Lower lobe of right lung (tissue), 2 donors: Measurements from ENCODE around the gene SLF2. TPM values are rescaled to one million over a fixed set of nuclear protein-coding genes. Genes with fewer than 3 reads are reported as not detected.
A peak's percentile ranks its signal among the peaks of the same experiment; 100 is the strongest.
"Not testable (repeated sequence)": the region's sequence is repeated elsewhere in the genome, so short reads cannot be mapped to it uniquely, and the experiment has no call there.

Experiments
- ATAC-seq, 2 donors: fragments of 200-7000 bp; cut with Tn5 transposase; one replicate each; pipeline ENCODE4 v1.9.1; 2020 to 2022; ENCODE audit warnings: mild to moderate bottlenecking in 2 of 2, moderate library complexity in 2 of 2
- DNase-seq: peaks from one replicate; pipeline ENCODE4 v3.0.0-alpha.2; 2020
- H3K27ac ChIP-seq: fragments of 200-600 bp; one replicate; pipeline ENCODE4 v1.8.0; 2022
- H3K27me3 ChIP-seq: fragments of 200-600 bp; one replicate; pipeline ENCODE4 v1.8.0; 2022; ENCODE audit warnings: low read depth
- H3K36me3 ChIP-seq: fragments of 200-600 bp; one replicate; pipeline ENCODE4 v1.8.0; 2022; ENCODE audit warnings: mild to moderate bottlenecking
- H3K4me1 ChIP-seq: fragments of 200-600 bp; one replicate; pipeline ENCODE4 v1.8.0; 2022
- H3K4me3 ChIP-seq: fragments of 200-600 bp; one replicate; pipeline ENCODE4 v1.8.0; 2022; ENCODE audit warnings: mild to moderate bottlenecking
- H3K9me3 ChIP-seq: fragments of 200-600 bp; one replicate; pipeline ENCODE4 v1.8.0; 2022
- CTCF ChIP-seq: fragments of 200-600 bp; IDR thresholded peaks from one replicate; pipeline ENCODE4 v1.8.0; 2022; ENCODE audit warnings: antibody characterized with exemption, mild to moderate bottlenecking
- intact Hi-C: fragments of 100-400 bp; cut with DNase I; formaldehyde crosslinking; loops from one replicate; pipeline ENCODE4 v1.11.0; 2022
- total RNA-seq: library from RNA; stranded (reverse); fragmentation: NEBNext Ultra II Directional; extraction: Animal tissue kit (Norgen Biotek cat#: 25700); gene quantifications from one replicate; pipeline ENCODE4 v1.2.1, GENCODE V29; 2021
- donor health status: DM: no; HTN: yes; CAD: no; lungs with severe emphysema.

SLF2 gene
- total RNA-seq, 1 donor from 2014 or later = 34.4 TPM

DNA sequence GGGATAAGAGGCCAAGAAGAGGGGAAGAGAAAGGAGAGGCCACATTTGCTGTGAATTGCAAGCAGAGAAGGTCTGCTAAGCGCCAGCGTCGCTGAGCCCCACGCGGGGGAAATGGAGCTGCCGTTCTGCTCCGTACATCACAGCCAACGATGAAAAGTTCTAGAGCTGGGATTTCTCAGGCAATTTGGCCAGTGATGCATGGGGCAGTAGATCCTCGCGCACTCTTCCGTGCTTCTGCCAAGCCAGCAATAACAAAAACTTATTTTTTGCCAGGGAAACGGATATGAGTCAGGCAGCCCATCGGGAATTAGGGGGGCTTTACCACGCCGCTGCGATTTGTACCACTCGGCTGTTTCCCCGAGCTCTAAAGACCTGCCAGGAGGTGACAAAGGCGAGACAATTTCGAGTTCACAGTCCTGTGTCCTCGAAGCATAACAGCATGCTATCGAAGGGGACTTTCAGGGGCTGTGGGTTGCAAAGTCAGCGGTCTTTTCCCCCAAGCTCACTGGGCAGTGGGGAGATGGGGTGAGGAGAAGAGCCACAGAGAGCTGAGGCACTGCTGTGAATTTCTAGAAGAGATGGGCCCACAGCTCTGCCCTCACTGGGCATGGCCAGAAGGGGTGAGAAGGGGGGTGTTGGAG is 30.0 kb upstream of the SLF2 start:
- H3K9me3 ChIP-seq = no peaks in the 10 kb centered on the region
- H3K36me3 ChIP-seq = no peaks in the 10 kb centered on the region
- intact Hi-C loops = no loop called here
- H3K4me1 ChIP-seq = peaks cover 17% of the 10 kb centered on the region
- no peak overlapping the region for H3K4me3 ChIP-seq
- peak overlapping the region; percentile 21 for H3K27ac ChIP-seq
- ATAC-seq (peak in 1 of 2 donors; percentile 27), DNase-seq (no peak)
- H3K27me3 ChIP-seq = peaks cover 16% of the 10 kb centered on the region
- no peak for TF ChIP-seq CTCF

GRCh38 chr10:100883312-100883821 is 29.4 kb upstream of the SLF2 start:
- no peak for ATAC-seq
- Histone ChIP-seq H3K27ac (peak overlapping the region; percentile 21), H3K4me3 (no peak overlapping the region), H3K36me3 (no peaks in the 10 kb centered on the region), H3K27me3 (peaks cover 11% of the 10 kb centered on the region), H3K9me3 (no peaks in the 10 kb centered on the region), H3K4me1 (peaks cover 17% of the 10 kb centered on the region)
- no peak for TF ChIP-seq CTCF
- intact Hi-C loops = no loop called here
- no peak for DNase-seq

DNA sequence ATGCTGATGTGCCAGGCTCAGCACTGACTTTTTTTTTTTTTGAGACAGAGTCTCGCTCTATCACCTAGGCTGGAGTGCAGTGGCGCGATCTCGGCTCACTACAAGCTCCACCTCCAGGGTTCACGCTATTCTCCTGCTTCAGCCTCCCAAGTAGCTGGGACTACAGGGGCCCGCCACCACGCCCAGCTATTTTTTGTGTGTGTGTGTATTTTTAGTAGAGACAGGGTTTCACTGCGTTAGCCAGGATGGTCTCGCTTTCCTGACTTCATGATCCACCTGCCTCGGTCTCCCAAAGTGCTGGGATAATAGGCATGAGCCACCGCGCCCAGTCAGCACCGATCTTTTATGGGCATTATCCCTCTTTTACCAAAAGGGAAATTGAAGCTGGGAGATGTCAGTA is 27.2 kb upstream of the SLF2 start:
- H3K4me1 ChIP-seq = peaks cover 17% of the 10 kb centered on the region
- H3K27ac ChIP-seq, H3K4me3 ChIP-seq, H3K36me3 ChIP-seq, H3K27me3 ChIP-seq, H3K9me3 ChIP-seq, ATAC-seq, DNase-seq, intact Hi-C loops: not testable (repeated sequence)

GRCh38 chr10:100886091-100886490 is 26.7 kb upstream of the SLF2 start:
- no peak for ATAC-seq
- TF ChIP-seq CTCF = no peak
- intact Hi-C loops = no loop called here
- no peaks in the 10 kb centered on the region for H3K9me3 ChIP-seq
- H3K27me3 ChIP-seq = peaks cover under 1% of the 10 kb centered on the region
- H3K27ac ChIP-seq = no peak overlapping the region
- H3K36me3 ChIP-seq = no peaks in the 10 kb centered on the region
- H3K4me3 ChIP-seq = no peak overlapping the region
- H3K4me1 ChIP-seq = peaks cover 13% of the 10 kb centered on the region
- no peak for DNase-seq

GRCh38 chr10:100886521-100886920 is 26.2 kb upstream of the SLF2 start:
- ATAC-seq = no peak
- H3K36me3 ChIP-seq = no peaks in the 10 kb centered on the region
- intact Hi-C loops = no loop called here
- no peak for DNase-seq
- peaks cover 5% of the 10 kb centered on the region for H3K27me3 ChIP-seq
- no peak overlapping the region for H3K27ac ChIP-seq
- TF ChIP-seq CTCF = no peak
- no peak overlapping the region for H3K4me3 ChIP-seq
- H3K4me1 ChIP-seq = peaks cover 8% of the 10 kb centered on the region
- no peaks in the 10 kb centered on the region for H3K9me3 ChIP-seq

- Histone ChIP-seq H3K9me3 (no peaks in the 10 kb centered on the region), H3K4me3 (no peak overlapping the region), H3K36me3 (no peaks in the 10 kb centered on the region), H3K27me3 (peaks cover 6% of the 10 kb centered on the region), H3K27ac (no peak overlapping the region), H3K4me1 (peaks cover 5% of the 10 kb centered on the region)
- TF ChIP-seq CTCF = no peak
- intact Hi-C loops = no loop called here
- peak in 1 of 2 donors; percentile 49 for ATAC-seq
- no peak for DNase-seq
Measured at GRCh38 chr10:100886963-100887362, 25.8 kb upstream of the SLF2 start.
